ENCODE data around the gene ELAVL4.
A peak's percentile ranks its signal among the peaks of the same experiment; 100 is the strongest.

The ELAVL4 gene

DNA sequence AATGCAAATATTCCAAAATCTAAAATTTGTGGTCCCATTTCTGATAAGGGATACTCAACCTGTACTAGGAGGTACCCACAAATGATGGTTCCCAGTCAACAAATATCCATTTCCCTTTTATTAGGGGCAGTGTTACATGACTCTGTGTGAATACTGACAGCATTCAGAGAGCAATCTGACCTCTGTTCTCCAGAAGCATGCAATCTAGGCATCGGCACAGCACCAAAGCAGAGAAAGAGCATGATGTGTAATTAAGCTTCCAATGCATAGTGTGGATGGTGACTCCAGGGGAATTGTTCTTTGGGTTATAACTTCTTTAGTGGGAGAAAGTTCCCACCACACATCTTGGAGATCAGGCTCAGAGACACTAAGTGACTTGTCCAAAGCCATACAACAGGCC, 71.6 kb downstream of the ELAVL4 start:
- DNase-seq (ENCODE audit: low spot score): no peak

DNA sequence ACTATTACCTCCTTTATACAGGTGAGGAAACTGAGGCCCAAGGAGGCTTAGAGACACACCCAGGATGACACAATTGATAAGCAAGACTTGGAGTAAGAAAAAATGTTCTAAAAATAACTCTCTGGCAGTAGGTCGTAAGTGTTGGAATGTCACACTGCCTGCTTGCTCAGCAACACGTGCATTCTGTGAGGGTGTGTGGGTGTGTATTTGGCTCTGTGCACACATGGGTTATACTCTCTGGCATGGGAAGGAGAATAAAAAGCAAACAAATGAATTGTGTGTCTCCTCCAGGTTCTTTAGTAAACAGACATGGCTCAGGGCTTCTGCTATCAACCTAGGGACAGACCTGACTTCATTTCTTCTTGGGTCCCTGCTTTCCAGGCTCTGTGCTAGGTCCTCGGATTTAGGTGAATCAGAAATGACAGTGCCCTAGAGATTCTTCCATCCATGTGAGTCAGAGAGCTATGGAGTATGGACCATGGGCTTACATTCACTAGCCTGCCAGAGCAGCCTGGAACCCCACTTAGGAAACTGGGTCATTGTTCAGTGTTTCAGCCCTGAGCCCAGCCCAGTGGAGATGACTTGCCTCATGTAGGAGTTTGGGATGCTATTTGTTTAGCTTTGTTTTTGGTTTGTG, 72.4 kb downstream of the ELAVL4 start:
- no peak for DNase-seq (ENCODE audit: low spot score)

DNA sequence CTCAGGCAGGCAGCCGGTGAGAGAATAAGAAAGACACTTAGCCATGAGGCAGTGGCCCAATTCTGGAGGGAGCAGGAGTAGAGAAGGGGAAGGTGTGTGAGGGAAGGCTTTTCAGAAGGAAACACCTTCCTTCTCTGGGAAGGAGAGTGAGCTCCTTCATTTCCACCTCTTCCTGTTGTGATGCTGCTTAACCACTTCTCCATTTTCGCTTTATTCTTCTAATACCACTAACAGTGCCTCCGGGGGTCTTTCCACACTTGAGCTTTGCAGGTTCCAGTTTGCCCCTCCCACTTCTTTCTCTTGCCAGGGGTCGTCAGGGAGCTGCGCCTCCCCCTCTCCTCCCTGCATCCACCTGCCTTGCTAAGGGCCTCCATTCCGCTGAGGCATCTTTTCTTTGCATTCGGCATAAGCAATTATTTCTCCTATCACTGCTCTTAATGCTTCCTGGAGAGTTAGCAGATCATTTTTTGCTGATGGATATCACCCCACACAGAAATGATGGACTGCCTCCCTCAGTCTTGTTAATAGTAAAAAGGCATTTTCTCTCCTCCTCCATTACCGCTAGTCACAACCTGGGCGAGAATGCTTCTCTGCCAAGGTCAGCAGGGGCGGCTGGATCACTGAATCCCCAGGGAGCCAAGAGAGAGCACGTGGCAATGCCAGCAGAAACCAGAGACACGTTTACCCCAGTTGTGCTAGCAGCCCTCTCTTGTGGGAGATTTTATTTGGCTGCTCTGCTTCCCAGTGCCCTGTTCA, 74.8 kb downstream of the ELAVL4 start:
- DNase-seq (ENCODE audit: low spot score): no peak

DNA sequence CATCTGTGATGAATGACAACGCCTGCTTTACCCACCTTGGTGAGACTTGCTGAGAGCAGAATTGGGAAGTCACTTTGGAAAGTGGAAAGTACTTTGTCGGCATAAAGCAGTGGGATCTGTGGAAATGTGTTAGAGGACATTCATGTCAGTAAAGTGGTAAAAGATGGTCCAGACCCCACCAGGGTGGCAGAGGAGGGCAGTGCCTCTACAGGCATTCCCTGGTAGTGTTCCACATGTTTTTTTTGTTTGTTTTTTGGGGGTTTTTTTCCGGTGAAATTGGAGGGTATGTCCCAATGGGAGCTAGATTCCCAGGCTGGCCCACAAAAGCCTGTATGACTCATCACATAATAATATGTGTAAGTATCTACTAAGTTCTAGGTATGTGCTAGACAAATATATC, 80.6 kb downstream of the ELAVL4 start:
- DNase-seq (ENCODE audit: low spot score): no peak

- no peak for DNase-seq (ENCODE audit: low spot score)
Measured at GRCh38 chr1:50193002-50193401, 84.3 kb downstream of the ELAVL4 start.

GRCh38 chr1:50195205-50195604, 86.5 kb downstream of the ELAVL4 start:
- no peak for DNase-seq (ENCODE audit: low spot score)

DNA sequence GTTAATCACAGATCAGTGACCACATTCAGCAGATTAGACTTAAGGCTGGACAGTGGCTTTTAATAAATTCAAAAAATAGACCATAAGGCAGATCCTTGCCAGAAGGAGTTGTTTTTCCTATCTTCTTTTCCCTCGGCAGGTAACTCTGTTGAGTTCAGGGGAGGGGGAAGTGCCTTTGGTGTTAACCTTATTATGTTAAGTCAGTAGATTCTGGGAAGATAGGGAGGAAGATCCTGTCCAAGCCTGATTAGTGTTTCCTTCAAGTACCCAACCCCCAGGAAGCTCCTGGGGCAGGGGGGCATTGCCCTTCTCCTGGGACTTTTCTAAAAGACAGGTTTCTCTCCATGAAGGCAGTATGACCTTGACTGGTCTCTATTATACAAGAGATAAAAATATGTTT, 87.4 kb downstream of the ELAVL4 start:
- no peak for DNase-seq (ENCODE audit: low spot score)

- DNase-seq (ENCODE audit: low spot score): no peak
Measured at GRCh38 chr1:50197216-50197615, 88.5 kb downstream of the ELAVL4 start.

- no peak for DNase-seq (ENCODE audit: low spot score)
Measured at GRCh38 chr1:50208315-50208714, 99.6 kb downstream of the ELAVL4 start.

- DNase-seq (ENCODE audit: low spot score): no peak
Measured at GRCh38 chr1:50208756-50209155, 100.0 kb downstream of the ELAVL4 start.

GRCh38 chr1:50209749-50210148, 101.0 kb downstream of the ELAVL4 start:
- DNase-seq (ENCODE audit: low spot score): no peak

DNA sequence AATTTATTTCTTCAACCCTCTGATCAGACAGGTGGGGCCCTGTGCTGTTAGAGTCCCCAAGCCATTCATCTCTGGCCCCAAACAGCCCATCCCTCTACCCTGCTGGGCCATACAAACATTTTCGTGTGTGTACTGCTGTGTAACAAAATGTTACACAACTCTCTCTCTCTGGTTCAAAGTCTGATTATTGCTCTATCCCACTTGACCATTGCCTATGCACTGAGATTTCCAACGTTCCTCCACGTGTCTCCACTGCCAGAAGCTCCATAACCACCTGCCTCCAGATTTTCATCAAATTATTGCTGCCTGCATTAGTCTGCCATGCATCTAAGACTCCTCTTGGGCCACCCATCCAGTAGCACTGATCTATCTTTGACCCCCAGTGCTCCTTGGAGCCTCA, 104.8 kb downstream of the ELAVL4 start:
- no peak for DNase-seq (ENCODE audit: low spot score)

DNA sequence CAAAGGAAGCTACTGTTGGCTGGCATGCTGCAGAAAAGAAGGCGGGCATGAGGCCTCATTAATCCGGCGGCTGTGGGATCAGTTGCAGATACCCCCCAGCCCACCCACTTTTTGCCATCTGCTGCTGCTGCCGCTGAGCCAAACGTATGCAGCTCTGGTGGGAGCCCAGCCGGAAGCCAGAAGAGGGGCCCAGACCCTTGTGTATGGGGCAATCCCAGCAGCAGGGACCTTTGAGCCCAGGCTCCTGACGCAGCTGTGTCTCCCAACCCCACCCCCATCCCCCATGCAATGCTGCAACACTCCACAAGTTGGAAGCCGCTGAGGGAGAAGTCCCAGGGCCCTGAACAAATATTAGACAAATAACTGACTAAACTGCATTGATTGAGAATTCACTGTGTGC, 106.0 kb downstream of the ELAVL4 start:
- DNase-seq (ENCODE audit: low spot score): no peak

GRCh38 chr1:50218344-50219120, 109.8 kb downstream of the ELAVL4 start:
- DNase-seq (ENCODE audit: low spot score): no peak

- DNase-seq (ENCODE audit: low spot score): no peak
Measured at GRCh38 chr1:50228871-50229384, 120.2 kb downstream of the ELAVL4 start.

GRCh38 chr1:50231209-50231608, 122.5 kb downstream of the ELAVL4 start:
- no peak for DNase-seq (ENCODE audit: low spot score)

GRCh38 chr1:50232336-50232735, 123.6 kb downstream of the ELAVL4 start:
- DNase-seq (ENCODE audit: low spot score): no peak

- DNase-seq (ENCODE audit: low spot score): no peak
Measured at GRCh38 chr1:50236656-50237055, 127.9 kb downstream of the ELAVL4 start.

DNA sequence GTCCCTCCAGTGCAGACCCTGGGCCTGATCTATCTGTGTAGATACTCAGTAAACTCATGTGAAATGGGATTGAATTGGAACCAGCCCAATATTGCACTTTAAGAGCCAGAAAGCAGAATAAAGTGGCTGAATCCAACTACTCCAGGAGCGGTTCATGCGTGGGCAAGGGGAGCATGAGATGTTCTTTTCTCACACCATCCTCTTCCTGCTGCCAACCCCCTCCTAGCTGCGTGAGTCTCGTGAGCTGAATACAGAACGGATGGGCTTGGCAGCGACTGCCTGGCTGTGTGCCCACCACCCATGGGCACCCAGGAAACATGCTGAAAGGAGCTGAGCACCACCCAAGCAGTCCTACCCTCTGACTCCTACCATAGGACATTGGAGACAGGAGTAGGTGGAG, 128.3 kb downstream of the ELAVL4 start:
- DNase-seq (ENCODE audit: low spot score): no peak

DNA sequence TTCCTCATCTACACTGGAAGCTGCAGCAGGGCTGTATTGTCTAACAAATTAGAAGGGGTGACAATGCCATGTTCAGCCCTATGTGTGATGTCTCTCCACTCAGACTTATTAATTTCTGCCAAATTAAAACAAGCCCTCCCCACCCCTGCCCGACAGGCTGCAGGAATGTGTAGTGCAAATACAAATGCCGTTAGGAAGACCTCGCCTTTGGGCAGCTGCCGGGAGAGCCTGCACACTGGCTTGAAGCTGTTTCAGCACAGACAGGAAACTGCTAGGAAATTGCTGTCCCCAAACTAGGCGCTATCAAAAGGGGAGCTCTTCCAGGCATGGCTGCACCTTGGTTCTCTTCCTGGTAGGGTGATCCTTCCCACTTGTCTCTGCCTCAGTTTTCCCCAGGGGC, 135.2 kb downstream of the ELAVL4 start:
- no peak for DNase-seq (ENCODE audit: low spot score)

DNA sequence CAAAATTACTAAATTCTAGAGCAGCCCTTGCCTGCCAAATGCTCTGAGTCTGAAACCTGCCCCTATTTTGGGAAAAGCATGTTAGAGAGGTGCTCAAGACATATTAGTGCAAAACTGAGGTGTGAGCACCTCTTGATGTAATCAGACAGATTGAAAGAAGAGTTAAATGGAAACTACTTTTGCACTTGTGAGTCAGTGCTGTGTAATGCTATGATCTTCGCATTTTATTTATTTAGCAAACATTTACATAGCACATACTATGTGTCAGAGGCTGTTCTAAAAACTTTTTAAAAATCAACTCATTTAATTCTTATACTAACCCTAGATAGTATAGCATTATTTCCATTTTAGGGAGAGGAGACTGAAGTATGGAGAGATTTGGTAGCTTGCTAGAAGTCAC, 138.1 kb downstream of the ELAVL4 start:
- no peak for DNase-seq (ENCODE audit: low spot score)

GRCh38 chr1:50251702-50252101, 143.0 kb downstream of the ELAVL4 start:
- no peak for DNase-seq (ENCODE audit: low spot score)

GRCh38 chr1:50252196-50252595, 143.5 kb downstream of the ELAVL4 start:
- peak; percentile 47 for DNase-seq (ENCODE audit: low spot score)

Measured in hematopoietic multipotent progenitor cell treated with erythropoietin and hydrocortisone succinate and interleukin-3 and kit ligand, for 15 days (in vitro differentiated cells).